SK-N-SH treated with all-trans-retinoic acid at 6 μM for 48 hours (cell line): ENCODE measurements around the gene RERE.

Experiments
- CREB5 ChIP-seq: fragments of 250-450 bp; sonication (Bioruptor Pico); IDR thresholded peaks from 2 replicates; pipeline ENCODE4 v1.5.1; 2020; ENCODE audit warnings: low read depth, mild to moderate bottlenecking, moderate library complexity
- CSRNP3 ChIP-seq: fragments of 250-450 bp; sonication (Bioruptor Pico); IDR thresholded peaks from 2 replicates; pipeline ENCODE4 v1.5.1; 2021; ENCODE audit warnings: mild to moderate bottlenecking, moderate library complexity
- ESRRG ChIP-seq: fragments of 250-450 bp; sonication (Bioruptor Pico); IDR thresholded peaks from 2 replicates; pipeline ENCODE4 v1.6.1; 2021; ENCODE audit warnings: mild to moderate bottlenecking
- GLIS3 ChIP-seq: fragments of 250-450 bp; sonication (Bioruptor Pico); IDR thresholded peaks from 2 replicates; pipeline ENCODE4 v1.5.0; 2020; ENCODE audit warnings: mild to moderate bottlenecking, moderate library complexity
- PATZ1 ChIP-seq: fragments of 250-450 bp; sonication (Bioruptor Pico); IDR thresholded peaks from 2 replicates; pipeline ENCODE4 v1.8.0; 2020; ENCODE audit warnings: mild to moderate bottlenecking, moderate library complexity, borderline replicate concordance
- POU6F1 ChIP-seq: fragments of 250-450 bp; sonication (Bioruptor Pico); IDR thresholded peaks from 2 replicates; pipeline ENCODE4 v1.8.0; 2021; ENCODE audit warnings: low read depth, mild to moderate bottlenecking, moderate library complexity, borderline replicate concordance
- RARB ChIP-seq: fragments of 250-450 bp; sonication (Bioruptor Pico); IDR thresholded peaks from 2 replicates; pipeline ENCODE4 v1.8.0; 2021; ENCODE audit warnings: mild to moderate bottlenecking, moderate library complexity
- TCF4 ChIP-seq: fragments of 250-450 bp; sonication (Bioruptor Pico); IDR thresholded peaks from 2 replicates; pipeline ENCODE4 v1.8.0; 2021; ENCODE audit warnings: mild to moderate bottlenecking, moderate library complexity, borderline replicate concordance
- ZFP30 ChIP-seq: fragments of 450-650 bp; formaldehyde crosslinking; IDR thresholded peaks from 2 replicates; pipeline ENCODE4 v1.5.0; 2022; ENCODE audit warnings: mild to moderate bottlenecking, moderate library complexity
- ZNF70 ChIP-seq: fragments of 450-650 bp; formaldehyde crosslinking; IDR thresholded peaks from 2 replicates; pipeline ENCODE4 v1.5.0; 2020; ENCODE audit warnings: mild to moderate bottlenecking, moderate library complexity
- ZNF8 ChIP-seq: fragments of 450-650 bp; formaldehyde crosslinking; IDR thresholded peaks from 2 replicates; pipeline ENCODE4 v1.5.0; 2020; ENCODE audit warnings: mild to moderate bottlenecking, moderate library complexity

- TF ChIP-seq CSRNP3 (CRISPR knock-in tag): no peak
- TF ChIP-seq ESRRG (CRISPR knock-in tag): no peak
- TF ChIP-seq ZNF70 (CRISPR knock-in tag): no peak
- TF ChIP-seq CREB5 (CRISPR knock-in tag): no peak
- TF ChIP-seq RARB (CRISPR knock-in tag): no peak
- no peak for TF ChIP-seq PATZ1 (CRISPR knock-in tag)
- TF ChIP-seq GLIS3 (CRISPR knock-in tag): no peak
- no peak for TF ChIP-seq POU6F1 (CRISPR knock-in tag)
- no peak for TF ChIP-seq ZFP30 (CRISPR knock-in tag)
- no peak for TF ChIP-seq TCF4
- no peak for TF ChIP-seq ZNF8 (CRISPR knock-in tag)
These were observed 390.4 kb downstream of the RERE start for GRCh38 chr1:8426996-8427395.
